Mesenchymal stem cell (in vitro differentiated cells and primary cell): ENCODE data around the gene HS2ST1.

Experiments used
- DNase-seq: peaks from one replicate; pipeline ENCODE4 v3.0.0-alpha.2; 2013
- H2AFZ ChIP-seq: one replicate; pipeline ENCODE4 v1.6.1; 2013; ENCODE audit warnings: low read depth, mild to moderate bottlenecking, control low read depth, inconsistent platforms, low read length, moderate library complexity
- H2AK5ac ChIP-seq: 2 replicates; pipeline ENCODE4 v1.6.1; 2013; ENCODE audit warnings: low read length, moderate library complexity, mild to moderate bottlenecking, inconsistent platforms; ENCODE audit not compliant: severe bottlenecking
- H2BK120ac ChIP-seq: one replicate; pipeline ENCODE4 v1.6.1; 2013; ENCODE audit warnings: low read depth, mild to moderate bottlenecking, inconsistent platforms, low read length, moderate library complexity
- H2BK12ac ChIP-seq, 2 experiments: one replicate each; pipeline ENCODE4 v1.6.1; 2013; ENCODE audit warnings: inconsistent platforms in 2 of 2, low read length in 2 of 2, mild to moderate bottlenecking in 2 of 2, moderate library complexity in 2 of 2, control low read depth in 1 of 2
- H2BK15ac ChIP-seq: one replicate; pipeline ENCODE4 v1.6.1; 2013; ENCODE audit warnings: mild to moderate bottlenecking, low read depth, inconsistent platforms; ENCODE audit not compliant: poor library complexity, severe bottlenecking
- H2BK5ac ChIP-seq: 2 replicates; pipeline ENCODE4 v1.6.1; 2013; ENCODE audit warnings: low read depth, mild to moderate bottlenecking, low read length, control low read depth, inconsistent platforms; ENCODE audit not compliant: poor library complexity, severe bottlenecking
- H3K14ac ChIP-seq, 2 experiments: one replicate each; pipeline ENCODE4 v1.6.1; 2013; ENCODE audit warnings: inconsistent platforms in 2 of 2, low read length in 2 of 2, control low read depth in 1 of 2, mild to moderate bottlenecking in 1 of 2, moderate library complexity in 1 of 2
- H3K18ac ChIP-seq, 2 experiments: one replicate each; pipeline ENCODE4 v1.6.1; 2013; ENCODE audit warnings: inconsistent platforms in 2 of 2, low read length in 2 of 2, control low read depth in 1 of 2, low read depth in 1 of 2, mild to moderate bottlenecking in 1 of 2
- H3K23ac ChIP-seq, 2 experiments: one replicate each; pipeline ENCODE4 v1.6.1; 2013; ENCODE audit warnings: inconsistent platforms in 2 of 2, low read length in 2 of 2, mild to moderate bottlenecking in 2 of 2, moderate library complexity in 2 of 2, control low read depth in 1 of 2
- H3K27ac ChIP-seq: 2 replicates; pipeline ENCODE4 v1.5.1; 2013; ENCODE audit warnings: mild to moderate bottlenecking, moderate library complexity, low read length, control low read depth, inconsistent platforms; ENCODE audit not compliant: poor library complexity, severe bottlenecking
- H3K27me3 ChIP-seq, 2 experiments: 2 replicates each; pipeline versions ENCODE4 v1.6.1 to v1.7.0; 2013; ENCODE audit warnings: low read length in 2 of 2, mild to moderate bottlenecking in 2 of 2, moderate library complexity in 2 of 2, control low read depth in 1 of 2, inconsistent platforms in 1 of 2; ENCODE audit not compliant: control insufficient read depth in 1 of 2, insufficient read depth in 1 of 2
- H3K36me3 ChIP-seq, 2 experiments: 2 replicates each; pipeline versions ENCODE4 v1.6.1 to v1.7.0; 2013; ENCODE audit warnings: low read length in 2 of 2, control low read depth in 1 of 2, inconsistent platforms in 1 of 2, low read depth in 1 of 2, mild to moderate bottlenecking in 1 of 2; ENCODE audit not compliant: insufficient read depth in 2 of 2, control insufficient read depth in 1 of 2
- H3K4ac ChIP-seq, 2 experiments: one replicate each; pipeline ENCODE4 v1.6.1; 2013; ENCODE audit warnings: inconsistent platforms in 2 of 2, low read length in 2 of 2, mild to moderate bottlenecking in 2 of 2, moderate library complexity in 2 of 2, control low read depth in 1 of 2, low read depth in 1 of 2
- H3K4me1 ChIP-seq: 2 replicates; pipeline ENCODE4 v1.6.1; 2013; ENCODE audit warnings: low read depth, low read length, control low read depth; ENCODE audit not compliant: control insufficient read depth, insufficient read depth
- H3K4me2 ChIP-seq: 2 replicates; pipeline ENCODE4 v1.6.1; 2013; ENCODE audit warnings: low read length, mild to moderate bottlenecking, inconsistent platforms; ENCODE audit not compliant: poor library complexity, severe bottlenecking
- H3K4me3 ChIP-seq, 2 experiments: 2 replicates each; pipeline versions ENCODE4 v1.5.1 to v1.7.0; 2013; ENCODE audit warnings: low read length in 2 of 2, mild to moderate bottlenecking in 2 of 2, control low read depth in 1 of 2, low read depth in 1 of 2; ENCODE audit not compliant: insufficient read depth in 1 of 2
- H3K79me1 ChIP-seq: replicated peaks from 2 replicates; pipeline ENCODE4 v1.6.1; 2013; ENCODE audit warnings: mild to moderate bottlenecking, control low read depth, low read length, inconsistent platforms; ENCODE audit not compliant: poor library complexity, severe bottlenecking
- H3K9ac ChIP-seq: 2 replicates; pipeline ENCODE4 v1.7.0; 2013; ENCODE audit warnings: mild to moderate bottlenecking, low read length, moderate library complexity
- H3K9me3 ChIP-seq: 2 replicates; pipeline ENCODE4 v1.7.0; 2013; ENCODE audit warnings: mild to moderate bottlenecking, low read length; ENCODE audit not compliant: control insufficient read depth
- H4K8ac ChIP-seq: one replicate; pipeline ENCODE4 v1.6.1; 2013; ENCODE audit warnings: inconsistent platforms, mild to moderate bottlenecking, low read length, moderate library complexity
- H4K91ac ChIP-seq: one replicate; pipeline ENCODE4 v1.6.1; 2013; ENCODE audit warnings: mild to moderate bottlenecking, low read length, inconsistent platforms
- WGBS: methylation state at CpG from one replicate; pipeline ENCODE4 v1.1.7; 2013; ENCODE audit warnings: mixed read lengths; 5-methylcytosine and 5-hydroxymethylcytosine counted together

HS2ST1 gene

DNA sequence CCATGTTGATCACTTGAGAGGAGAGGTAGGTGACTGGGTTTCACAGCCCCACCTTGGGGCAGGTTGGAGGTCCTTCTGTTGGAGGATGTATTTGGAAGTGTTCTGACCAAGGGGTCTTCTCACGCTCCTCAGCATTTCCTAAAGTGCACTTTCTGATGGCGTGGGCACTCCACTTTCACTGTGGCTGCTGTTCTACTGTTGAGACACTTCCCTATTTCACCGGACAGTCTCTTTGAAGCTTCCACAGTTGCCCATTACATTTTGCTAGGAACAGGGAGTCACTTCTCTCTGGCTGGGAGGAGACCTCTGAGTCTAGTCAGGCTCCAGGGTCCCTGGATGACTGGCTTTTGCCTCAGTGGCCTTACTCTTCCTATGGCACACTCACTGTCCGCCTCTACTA lies 234.2 kb downstream of the HS2ST1 start:
- no peaks in the 10 kb centered on the region for H3K36me3 ChIP-seq
- no peaks in the 10 kb centered on the region for H3K9me3 ChIP-seq
- no peak overlapping the region for H4K91ac ChIP-seq
- peaks cover 8% of the 10 kb centered on the region for H3K4me1 ChIP-seq
- H3K14ac ChIP-seq = no peak overlapping the region
- 95% methylated on average over 4 of the region's 4 CpGs for WGBS
- no peak overlapping the region for H3K4me2 ChIP-seq
- no peak overlapping the region for H2AFZ ChIP-seq
- no peak overlapping the region for H3K4me3 ChIP-seq
- no peak overlapping the region for H2BK120ac ChIP-seq
- H3K9ac ChIP-seq = peak overlapping the region; percentile 39
- no peak overlapping the region for H3K23ac ChIP-seq
- peaks cover 0 to 15% of the 10 kb centered on the region in 2 experiments for H3K27me3 ChIP-seq
- no peak for DNase-seq
- no peak overlapping the region for H3K27ac ChIP-seq
- H3K79me1 ChIP-seq = no peaks in the 10 kb centered on the region
- no peak overlapping the region for H3K4ac ChIP-seq
- no peak overlapping the region for H2AK5ac ChIP-seq
- no peak overlapping the region for H2BK15ac ChIP-seq
- H2BK12ac ChIP-seq = no peak overlapping the region
- H2BK5ac ChIP-seq = no peak overlapping the region
- H4K8ac ChIP-seq = no peak overlapping the region
- no peak overlapping the region for H3K18ac ChIP-seq

DNA sequence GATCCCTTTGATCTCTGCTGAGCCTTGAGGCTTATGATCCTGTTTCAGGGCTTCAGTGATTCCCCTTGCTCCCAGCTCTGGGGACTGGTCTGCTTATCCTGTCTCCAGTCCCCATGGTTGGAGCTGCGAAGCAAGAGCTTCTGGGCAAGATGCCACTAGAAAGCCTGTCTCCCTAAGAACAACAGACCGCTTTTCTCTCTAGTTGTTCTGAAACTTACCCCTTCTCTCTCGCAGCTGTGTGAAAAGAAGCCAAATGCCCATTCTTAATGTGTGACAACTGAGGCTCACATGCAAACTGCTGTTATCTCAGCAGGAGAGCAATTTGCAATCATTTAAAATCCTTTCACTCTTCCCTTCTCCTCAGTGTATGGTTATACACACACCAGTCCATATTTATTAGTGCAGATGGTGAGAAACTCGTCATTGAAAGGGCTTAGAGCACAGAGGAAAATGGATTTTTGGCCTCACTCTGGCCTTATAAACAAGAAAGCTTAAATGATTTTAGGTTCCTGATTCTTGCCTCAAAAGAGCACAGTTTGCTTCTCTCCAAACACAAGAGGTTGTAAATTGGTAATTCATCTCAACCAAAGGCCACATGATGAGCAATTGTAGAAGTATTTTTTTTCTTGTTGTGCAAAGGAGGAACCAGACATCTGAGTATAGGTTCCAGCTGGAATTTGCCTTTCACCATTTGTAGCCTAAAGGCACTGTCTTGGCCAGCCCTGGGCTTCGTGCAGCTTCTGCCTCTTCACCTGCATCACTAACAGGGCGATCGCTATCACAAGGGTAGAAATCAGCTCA lies 235.0 kb downstream of the HS2ST1 start:
- no peak overlapping the region for H3K4ac ChIP-seq
- no peaks in the 10 kb centered on the region for H3K79me1 ChIP-seq
- no peak overlapping the region for H2BK5ac ChIP-seq
- H3K27me3 ChIP-seq = peaks cover 0 to 15% of the 10 kb centered on the region in 2 experiments
- no peak overlapping the region for H3K23ac ChIP-seq
- no peak overlapping the region for H3K27ac ChIP-seq
- H3K4me2 ChIP-seq = no peak overlapping the region
- peaks cover 8% of the 10 kb centered on the region for H3K4me1 ChIP-seq
- no peaks in the 10 kb centered on the region for H3K36me3 ChIP-seq
- no peak overlapping the region for H2BK15ac ChIP-seq
- H3K9ac ChIP-seq = peak overlapping the region; percentile 39
- H3K14ac ChIP-seq = no peak overlapping the region
- WGBS = 68% methylated on average over 6 of the region's 7 CpGs
- no peak overlapping the region for H4K8ac ChIP-seq
- H2AFZ ChIP-seq = no peak overlapping the region
- no peak overlapping the region for H3K18ac ChIP-seq
- peak; percentile 45 for DNase-seq
- no peak overlapping the region for H4K91ac ChIP-seq
- peak overlapping the region in 1 of 2 experiments; percentile 5 for H3K4me3 ChIP-seq
- H2BK12ac ChIP-seq = no peak overlapping the region
- no peaks in the 10 kb centered on the region for H3K9me3 ChIP-seq
- H2BK120ac ChIP-seq = no peak overlapping the region
- no peak overlapping the region for H2AK5ac ChIP-seq

DNA sequence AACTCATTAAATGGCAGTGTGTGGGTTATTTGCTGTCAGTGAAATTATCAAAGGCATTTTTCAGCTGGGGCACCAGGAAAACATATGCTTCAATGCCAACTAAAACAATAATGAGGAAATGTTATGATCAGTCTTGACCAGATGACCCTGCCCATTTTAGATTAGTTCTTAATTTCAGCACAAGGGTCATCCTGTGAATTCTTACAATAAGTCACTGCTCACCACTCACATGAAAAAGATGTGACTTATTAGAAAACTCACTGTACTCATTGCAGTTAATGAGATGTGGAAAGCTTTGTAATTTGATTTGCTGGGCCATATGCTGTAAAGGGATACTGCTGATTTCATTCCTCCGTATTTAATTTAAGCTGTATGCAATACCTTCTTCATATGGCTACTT lies 235.7 kb downstream of the HS2ST1 start:
- H2AFZ ChIP-seq = no peak overlapping the region
- no peak overlapping the region for H4K8ac ChIP-seq
- no peak overlapping the region for H2AK5ac ChIP-seq
- no peak overlapping the region for H3K27ac ChIP-seq
- no peak for DNase-seq
- H2BK120ac ChIP-seq = no peak overlapping the region
- H3K4me2 ChIP-seq = no peak overlapping the region
- no peaks in the 10 kb centered on the region for H3K9me3 ChIP-seq
- peak overlapping the region; percentile 16 for H3K9ac ChIP-seq
- no peaks in the 10 kb centered on the region for H3K36me3 ChIP-seq
- H3K4me3 ChIP-seq = no peak overlapping the region
- peaks cover 8% of the 10 kb centered on the region for H3K4me1 ChIP-seq
- no peak overlapping the region for H4K91ac ChIP-seq
- no peaks in the 10 kb centered on the region for H3K79me1 ChIP-seq
- no peak overlapping the region for H3K14ac ChIP-seq
- no peak overlapping the region for H2BK5ac ChIP-seq
- H3K4ac ChIP-seq = no peak overlapping the region
- H2BK12ac ChIP-seq = no peak overlapping the region
- no CpG with 5 or more reads among the region's 1 CpG for WGBS
- H2BK15ac ChIP-seq = no peak overlapping the region
- no peak overlapping the region for H3K23ac ChIP-seq
- H3K18ac ChIP-seq = no peak overlapping the region
- peaks cover 0 to 15% of the 10 kb centered on the region in 2 experiments for H3K27me3 ChIP-seq

DNA sequence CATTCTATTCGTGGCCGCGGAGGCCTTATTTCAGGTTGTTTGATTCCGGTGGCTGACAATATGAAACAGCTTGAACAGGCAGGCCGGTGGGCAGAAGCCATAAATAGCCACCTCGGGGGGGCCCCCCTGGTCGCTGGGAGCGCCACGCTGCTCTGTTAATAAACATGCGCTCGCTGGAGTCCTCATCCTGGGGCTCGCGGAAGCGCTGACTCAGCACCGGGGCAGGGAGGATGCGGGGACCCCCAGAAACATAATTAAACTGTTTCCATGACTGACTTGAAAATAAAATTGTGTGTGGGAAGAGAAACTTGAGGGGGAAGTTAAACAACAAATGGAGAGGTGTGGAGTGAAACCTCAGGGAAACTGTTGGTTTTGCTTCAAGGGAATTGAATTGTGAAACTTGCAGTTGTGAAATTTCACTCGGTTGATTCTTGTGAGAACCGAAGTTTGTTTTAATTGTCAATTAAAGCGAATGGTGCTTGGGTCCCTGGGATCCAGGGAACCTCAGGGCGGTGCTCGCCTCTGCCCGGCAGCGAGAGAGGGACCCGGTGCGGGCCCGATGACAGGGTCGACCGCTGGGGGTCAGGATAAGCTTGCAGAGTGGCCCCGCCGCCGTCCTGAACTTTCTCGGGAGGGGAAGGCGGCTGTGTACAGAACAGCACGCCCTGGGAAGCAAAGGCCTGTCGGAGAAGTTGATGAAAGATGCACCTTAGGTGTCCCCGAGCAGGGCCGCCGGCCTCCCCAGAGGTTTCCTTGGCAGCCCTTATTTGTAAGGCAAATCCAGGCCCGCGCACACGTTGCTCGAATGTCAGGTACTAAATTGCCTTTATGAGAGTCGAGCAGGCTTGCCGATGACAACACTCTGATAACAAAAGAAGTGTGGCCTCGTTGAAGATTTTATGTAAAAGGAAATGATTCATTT lies 237.3 kb downstream of the HS2ST1 start:
- peak overlapping the region; percentile 81 for H3K9ac ChIP-seq
- no peaks in the 10 kb centered on the region for H3K36me3 ChIP-seq
- peak overlapping the region; percentile 4 for H2BK15ac ChIP-seq
- peak overlapping the region; percentile 29 for H2AFZ ChIP-seq
- H2BK120ac ChIP-seq = no peak overlapping the region
- no peak overlapping the region for H2BK5ac ChIP-seq
- DNase-seq = peak; percentile 57
- peak overlapping the region; percentile 44 to 70 for H3K4me3 ChIP-seq
- H3K18ac ChIP-seq = peak overlapping the region in 1 of 2 experiments; percentile 42
- H3K79me1 ChIP-seq = no peaks in the 10 kb centered on the region
- H3K4me2 ChIP-seq = peak overlapping the region; percentile 88
- peak overlapping the region; percentile 20 for H4K8ac ChIP-seq
- no peak overlapping the region for H3K4ac ChIP-seq
- H3K23ac ChIP-seq = no peak overlapping the region
- H4K91ac ChIP-seq = no peak overlapping the region
- peaks cover 0 to 12% of the 10 kb centered on the region in 2 experiments for H3K27me3 ChIP-seq
- H3K14ac ChIP-seq = peak overlapping the region in 1 of 2 experiments; percentile 58
- H3K27ac ChIP-seq = no peak overlapping the region
- H3K4me1 ChIP-seq = peaks cover 8% of the 10 kb centered on the region
- WGBS = 23% methylated on average over 45 of the region's 45 CpGs
- no peak overlapping the region for H2BK12ac ChIP-seq
- H2AK5ac ChIP-seq = no peak overlapping the region
- H3K9me3 ChIP-seq = no peaks in the 10 kb centered on the region
